Stimulated activated CD4-positive, alpha-beta T cell treated with anti-CD3 and anti-CD28 coated beads, Interleukin-15, amount 100 ng/mL, for 1 hour (primary cell): ENCODE data around the gene TMEM184B.
"Not testable (repeated sequence)": the region's sequence is repeated elsewhere in the genome, so short reads cannot be mapped to it uniquely, and the experiment has no call there.

Experiments used
- DNase-seq, 2 donors: peaks; one replicate each; pipeline ENCODE4 v3.0.0-alpha.2; 2020; ENCODE audit warnings: low read depth in 1 of 2, low spot score in 1 of 2

Gene TMEM184B

GRCh38 chr22:38249803-38250642, 22.8 kb downstream of the TMEM184B start:
- no peak for DNase-seq

DNA sequence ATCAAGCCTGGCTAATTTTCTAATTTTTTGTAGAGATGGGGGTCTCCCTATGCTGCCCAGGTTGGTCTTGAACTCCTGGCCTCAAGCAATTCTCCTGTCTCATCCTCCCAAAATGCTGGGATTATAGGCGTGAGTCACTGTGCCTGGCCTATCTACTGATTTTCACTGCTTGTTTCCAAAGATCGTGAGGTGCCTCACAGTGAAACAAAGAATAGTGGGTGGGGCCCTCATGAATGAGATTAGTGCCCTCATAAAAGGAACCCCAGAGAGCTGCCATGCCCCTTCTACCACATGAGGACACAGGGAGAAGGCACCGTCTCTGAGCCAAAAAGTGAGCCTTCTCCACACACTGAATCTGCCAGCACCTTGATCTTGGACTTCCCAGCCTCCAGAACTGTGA, 23.5 kb downstream of the TMEM184B start:
- no peak for DNase-seq

- no peak for DNase-seq
Observed at GRCh38 chr22:38248280-38248679, 24.5 kb downstream of the TMEM184B start.

DNA sequence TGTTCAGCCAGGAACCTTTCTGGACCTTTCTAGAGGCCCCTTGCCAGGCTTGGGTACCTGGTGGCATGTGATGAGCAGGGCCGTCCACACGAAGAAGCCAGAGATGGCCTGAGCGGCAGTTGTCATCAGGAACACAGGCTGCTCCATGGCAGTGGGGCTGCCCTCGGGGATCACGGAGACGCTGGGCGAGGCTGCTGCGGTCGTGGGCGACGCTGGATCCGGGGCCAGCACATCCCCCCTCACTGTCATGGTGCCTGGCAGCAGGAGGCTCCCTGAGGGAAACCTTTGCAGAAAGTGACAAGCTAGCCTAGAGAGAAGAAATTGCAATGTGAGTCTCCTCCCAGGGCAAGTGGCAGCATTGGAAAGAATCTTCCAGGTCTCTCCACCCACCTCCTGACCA, 25.1 kb downstream of the TMEM184B start:
- DNase-seq: no peak

- no peak for DNase-seq
Observed at GRCh38 chr22:38246692-38247091, 26.1 kb downstream of the TMEM184B start.

GRCh38 chr22:38246046-38246658, 26.7 kb downstream of the TMEM184B start:
- DNase-seq: no peak

DNA sequence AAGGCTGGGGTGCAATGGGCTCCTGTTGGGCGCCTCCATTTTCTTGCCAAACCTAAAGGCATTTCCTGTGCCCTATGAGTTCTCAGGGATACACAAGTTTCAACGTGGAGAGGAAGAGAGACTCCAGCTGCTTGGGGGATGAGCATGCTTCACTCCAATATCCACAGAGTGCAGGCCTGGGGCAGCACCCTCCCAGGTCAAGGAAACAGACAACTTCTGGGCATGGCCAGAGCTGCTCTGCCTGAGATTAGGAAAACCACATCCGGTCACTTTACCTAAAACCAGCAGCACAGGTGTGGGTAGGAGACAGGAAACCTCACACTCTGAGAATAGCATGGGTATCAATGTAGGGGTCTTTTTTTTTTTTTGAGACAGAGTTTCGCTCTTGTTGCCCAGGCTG, 28.7 kb downstream of the TMEM184B start:
- no peak for DNase-seq

DNA sequence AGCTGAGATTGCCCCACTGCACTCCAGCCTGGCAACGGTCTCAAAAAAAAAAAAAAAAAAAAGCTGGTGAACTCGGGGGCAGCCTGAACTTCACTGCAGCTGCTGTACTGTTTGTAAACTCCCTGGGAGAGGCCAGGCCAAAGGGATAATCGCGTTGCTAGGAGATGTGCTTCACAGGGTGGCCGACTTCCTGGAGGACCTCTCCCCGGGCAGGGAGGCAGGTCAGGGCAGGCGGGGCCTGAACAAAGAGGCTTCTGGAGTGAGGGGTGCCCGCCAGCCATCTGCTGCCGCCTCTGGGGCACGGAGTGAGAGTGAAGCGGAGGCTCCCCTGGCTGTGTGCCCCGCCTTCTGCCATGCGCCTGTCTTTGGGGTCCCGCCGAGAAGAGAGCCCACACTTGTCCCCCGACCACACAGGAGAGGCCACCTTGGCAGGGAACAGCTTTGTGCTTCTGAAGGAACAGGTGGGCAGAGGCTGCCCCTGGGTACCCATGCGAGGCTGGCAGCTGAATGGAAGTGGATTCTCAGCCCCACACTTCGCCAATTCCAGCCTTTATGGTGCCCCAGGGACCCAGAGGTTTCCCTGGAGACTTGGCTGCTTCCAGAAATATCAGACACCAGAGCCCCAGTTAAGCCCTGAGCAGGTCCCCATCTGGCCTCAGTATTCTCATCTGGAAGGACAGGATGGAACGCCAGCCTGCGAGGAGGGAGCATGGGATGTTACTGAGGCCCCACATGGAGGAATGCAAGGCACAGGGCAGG, 29.6 kb downstream of the TMEM184B start:
- DNase-seq: no peak

GRCh38 chr22:38240734-38241252, 32.0 kb downstream of the TMEM184B start:
- no peak for DNase-seq

DNA sequence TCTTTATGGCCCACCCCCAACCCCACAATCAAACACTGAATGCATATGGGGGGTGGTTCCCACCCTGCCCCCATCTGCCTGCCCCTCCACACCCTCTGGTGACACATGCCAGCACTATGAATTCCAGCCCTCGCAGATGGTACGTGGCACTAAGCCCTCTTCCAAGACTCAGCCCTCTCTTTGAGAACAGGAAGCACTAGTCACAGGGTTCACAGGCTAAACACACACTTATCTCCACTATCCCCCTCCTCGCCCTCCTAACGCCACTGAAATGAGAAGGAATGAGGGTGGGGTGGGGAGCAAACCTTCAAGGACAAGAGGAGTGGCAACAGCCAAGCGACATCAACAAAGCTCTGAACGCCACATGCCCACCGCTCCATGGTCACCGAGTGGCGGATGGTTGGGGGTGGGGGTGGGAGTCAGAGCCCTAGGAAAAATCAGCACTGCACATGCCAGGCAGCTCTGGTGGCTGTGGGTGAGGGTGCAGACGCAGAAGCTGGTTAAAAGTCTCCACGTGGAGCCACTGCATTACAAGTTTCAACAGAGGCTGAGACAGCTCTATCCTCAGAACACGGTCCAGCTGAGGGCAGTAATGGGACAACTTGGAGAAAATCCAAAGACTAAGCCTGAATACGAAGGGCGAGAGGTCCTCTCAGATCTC, 33.6 kb downstream of the TMEM184B start:
- no peak for DNase-seq

GRCh38 chr22:38238519-38239071, 34.2 kb downstream of the TMEM184B start:
- no peak for DNase-seq

DNA sequence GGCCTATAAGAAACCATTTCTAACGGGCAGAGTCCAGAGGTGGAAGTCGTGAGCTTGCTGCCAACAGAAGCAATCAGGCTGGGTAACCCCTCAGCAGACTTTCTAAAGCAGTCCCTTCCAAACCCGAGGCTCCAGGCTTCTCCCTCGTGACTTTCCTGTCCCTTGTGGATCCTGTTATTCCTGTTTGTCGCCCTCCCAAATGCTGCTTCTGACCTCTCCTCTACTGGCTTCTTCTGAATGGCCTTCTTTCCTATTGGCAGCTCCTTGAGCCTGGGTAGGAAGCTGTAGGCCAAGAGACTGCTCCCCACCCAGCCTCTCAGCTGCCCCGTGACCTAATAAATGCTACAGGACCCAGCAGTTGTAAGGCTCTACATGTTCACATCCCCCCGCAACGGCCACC, 36.0 kb downstream of the TMEM184B start:
- DNase-seq: no peak

GRCh38 chr22:38235240-38235850, 37.5 kb downstream of the TMEM184B start:
- no peak for DNase-seq

- not testable (repeated sequence) for DNase-seq
Observed at GRCh38 chr22:38233856-38234255, 39.0 kb downstream of the TMEM184B start.

GRCh38 chr22:38233427-38233826, 39.4 kb downstream of the TMEM184B start:
- no peak for DNase-seq

DNA sequence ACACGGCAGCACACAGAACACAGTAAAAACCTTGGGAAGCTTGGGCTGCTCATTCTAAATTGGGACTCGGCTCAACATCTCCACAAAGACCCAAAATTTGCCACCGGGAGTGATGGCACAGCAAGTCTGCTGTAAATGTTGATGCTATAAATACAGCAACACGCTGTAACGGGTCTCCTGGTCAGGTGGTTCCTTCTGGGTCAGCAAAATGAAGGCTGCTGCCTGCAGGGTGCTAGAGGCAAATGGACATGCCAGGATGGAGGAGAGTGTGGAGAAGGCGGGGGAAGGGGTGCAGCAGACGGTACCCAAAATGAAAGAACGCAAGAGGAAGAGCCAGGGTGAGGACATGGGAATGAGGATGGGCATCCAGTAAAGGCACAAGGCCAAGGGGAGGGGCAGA, 40.6 kb downstream of the TMEM184B start:
- no peak for DNase-seq

- no peak for DNase-seq
Observed at GRCh38 chr22:38230916-38231315, 41.9 kb downstream of the TMEM184B start.

GRCh38 chr22:38230108-38230825, 42.5 kb downstream of the TMEM184B start:
- no peak for DNase-seq

- DNase-seq: no peak
Observed at GRCh38 chr22:38228873-38229740, 43.7 kb downstream of the TMEM184B start.
